CD4-positive, alpha-beta T cell treated with Interleukin-6 for 4 hours (primary cell): ENCODE measurements around the gene RSPH6A.

Source experiments
- DNase-seq: peaks from one replicate; pipeline ENCODE4 v3.0.0-alpha.2; 2020; ENCODE audit warnings: mixed read lengths

The RSPH6A gene

DNA sequence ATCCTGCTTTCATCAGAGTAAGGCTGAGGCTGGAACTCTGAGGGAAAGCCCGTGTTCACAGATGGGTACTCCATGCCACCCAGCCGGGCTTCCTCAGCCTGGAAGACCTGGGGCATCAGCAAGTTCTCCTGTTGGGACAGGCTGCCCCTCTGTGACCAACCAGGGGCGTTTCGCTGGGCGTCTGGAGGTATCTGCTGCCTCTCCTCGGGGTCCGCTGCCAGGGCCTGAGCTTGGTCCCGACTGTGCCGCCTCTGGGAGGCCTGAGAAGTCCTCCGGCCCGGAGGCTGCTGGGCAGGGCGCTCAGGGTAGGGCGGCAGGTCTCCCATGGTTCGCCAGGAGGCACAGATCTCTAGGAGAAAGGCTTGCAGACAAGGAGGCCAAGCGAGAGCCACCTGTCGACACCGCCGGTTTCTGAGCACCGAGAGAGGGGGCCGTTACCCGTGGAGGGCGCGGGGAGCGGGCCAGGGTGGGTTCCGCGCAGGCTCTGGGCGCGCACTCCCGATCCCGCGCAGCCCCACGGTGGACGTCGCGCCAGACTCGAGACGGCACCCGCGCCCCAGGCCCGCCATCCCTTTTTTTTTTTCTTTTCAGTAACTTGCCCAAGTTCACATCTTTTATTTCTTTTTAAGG, at the start of gene RSPH6A:
Gene RSPH6A, minus strand, starts transcription at position 458 of the 630 bp plus-strand sequence. Its CDS starts 132 bp downstream, at position 326.
- no peak for DNase-seq

- no peak for DNase-seq
These were observed 49.5 kb upstream of the RSPH6A start for GRCh38 chr19:45864629-45865082.

DNA sequence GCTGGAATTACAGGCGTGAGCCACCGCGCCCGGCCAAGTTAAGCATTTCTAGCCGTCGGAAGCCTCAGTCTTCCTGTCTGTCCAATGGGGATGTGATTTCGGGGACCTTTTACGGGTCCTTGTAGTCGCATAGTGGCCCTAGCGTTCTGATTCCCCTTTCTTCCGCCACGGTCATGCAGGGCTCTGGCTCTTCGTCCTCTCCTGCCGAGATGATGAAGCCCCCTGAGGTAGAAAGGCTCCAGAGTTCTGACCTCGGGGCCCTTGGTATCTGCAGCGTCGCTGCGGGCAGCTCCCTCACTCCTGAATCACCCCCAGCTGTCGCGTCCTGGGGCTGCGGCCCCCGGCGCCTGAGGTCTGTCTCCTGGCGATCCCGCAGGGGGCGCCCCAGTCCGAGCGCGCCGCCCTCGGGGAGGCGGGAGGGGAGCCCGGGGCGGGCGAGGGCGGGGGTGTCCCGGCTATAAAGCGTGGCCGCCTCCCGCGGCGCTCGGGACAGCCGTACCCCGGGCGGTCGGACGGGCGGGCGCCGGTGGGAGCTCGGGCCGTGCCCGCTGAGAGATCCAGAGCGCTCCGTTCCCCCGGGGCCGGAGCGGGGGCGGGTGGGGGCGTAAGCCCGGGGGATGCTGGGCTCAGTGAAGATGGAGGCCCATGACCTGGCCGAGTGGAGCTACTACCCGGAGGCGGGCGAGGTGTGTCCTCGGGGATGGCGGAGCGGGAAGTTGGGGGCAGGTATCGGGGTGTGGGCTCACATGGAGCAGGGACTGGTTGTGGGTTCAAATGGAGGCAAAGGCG, 48.9 kb upstream of the RSPH6A start, which contains the start of gene FOXA3:
Gene FOXA3, plus strand, starts transcription at position 487 of the 789 bp plus-strand sequence. Its CDS starts 131 bp downstream, at position 618.
- DNase-seq, result peak; percentile 69

- no peak for DNase-seq
These were observed 48.3 kb upstream of the RSPH6A start for GRCh38 chr19:45863335-45863839.

- peak; percentile 99 for DNase-seq
These were observed 47.6 kb upstream of the RSPH6A start, which contains the start of gene SYMPK for GRCh38 chr19:45862564-45863334. Gene SYMPK (minus strand): TSS chr19:45863147. CDS start chr19:45854495, 8,652 bp downstream.

DNA sequence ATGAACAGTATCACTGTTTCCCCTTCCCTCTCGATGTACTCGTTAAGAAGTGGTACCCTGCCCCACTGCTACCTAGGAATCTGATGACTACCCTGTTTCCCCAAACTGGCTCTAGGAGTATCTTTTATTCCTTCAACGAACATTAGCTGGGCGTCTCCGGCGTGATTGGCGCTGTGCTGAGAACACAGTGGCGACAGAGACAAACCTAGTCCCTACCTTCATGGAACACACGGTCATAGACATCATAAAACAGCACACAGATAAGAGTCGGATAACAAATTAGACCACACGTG, 47.1 kb upstream of the RSPH6A start:
- no peak for DNase-seq

- DNase-seq, result no peak
These were observed 45.5 kb upstream of the RSPH6A start for GRCh38 chr19:45860359-45861259.

DNA sequence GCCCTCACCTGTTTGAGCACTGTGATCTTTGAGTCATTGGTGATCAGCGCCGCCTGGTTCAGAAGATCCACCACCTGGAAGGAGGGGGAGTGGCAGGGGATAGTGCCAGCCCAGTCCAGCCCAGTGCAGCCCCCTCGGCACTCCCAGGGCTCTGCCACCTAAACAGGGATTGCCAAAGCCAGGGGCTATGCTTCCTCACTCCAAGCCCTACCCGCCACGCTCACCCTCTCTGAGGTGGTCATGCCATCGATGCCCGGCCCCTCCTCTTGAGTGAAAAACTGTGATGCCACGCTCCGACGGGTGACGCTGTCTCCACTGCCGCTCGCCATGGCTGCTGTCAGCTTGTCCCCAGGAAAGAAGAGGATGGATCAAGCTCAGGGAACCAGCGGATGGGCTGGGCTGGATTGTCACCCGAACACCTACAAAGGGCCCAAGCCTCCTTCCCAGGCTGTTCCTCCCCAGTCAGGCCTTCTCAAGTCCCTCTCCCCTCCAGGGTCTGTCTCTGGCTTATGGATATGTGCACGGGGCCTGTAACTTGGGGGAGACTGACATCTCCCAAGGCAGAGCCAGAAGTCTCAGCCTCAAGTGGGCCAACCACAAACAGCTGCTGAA, 39.2 kb upstream of the RSPH6A start:
- DNase-seq, result no peak

DNA sequence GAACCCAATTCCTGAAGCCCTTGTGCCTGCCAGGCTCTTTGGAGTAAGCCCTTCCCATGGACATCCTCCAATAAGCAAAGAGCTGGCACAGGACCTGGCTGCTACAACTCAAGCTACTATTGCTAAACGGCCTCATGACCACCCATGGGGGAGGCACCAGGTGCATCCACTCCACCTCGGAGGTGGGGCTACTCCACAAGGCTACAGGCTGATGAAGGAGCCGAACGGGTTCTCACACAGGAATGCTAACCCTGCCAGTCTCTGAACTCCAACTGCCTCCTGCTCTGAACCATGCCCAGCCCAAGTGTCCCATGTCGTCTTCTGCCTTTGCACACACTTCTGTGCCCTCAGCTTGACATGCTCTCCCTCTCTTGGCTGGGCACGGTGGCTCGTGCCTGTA, 37.9 kb upstream of the RSPH6A start:
- no peak for DNase-seq

DNA sequence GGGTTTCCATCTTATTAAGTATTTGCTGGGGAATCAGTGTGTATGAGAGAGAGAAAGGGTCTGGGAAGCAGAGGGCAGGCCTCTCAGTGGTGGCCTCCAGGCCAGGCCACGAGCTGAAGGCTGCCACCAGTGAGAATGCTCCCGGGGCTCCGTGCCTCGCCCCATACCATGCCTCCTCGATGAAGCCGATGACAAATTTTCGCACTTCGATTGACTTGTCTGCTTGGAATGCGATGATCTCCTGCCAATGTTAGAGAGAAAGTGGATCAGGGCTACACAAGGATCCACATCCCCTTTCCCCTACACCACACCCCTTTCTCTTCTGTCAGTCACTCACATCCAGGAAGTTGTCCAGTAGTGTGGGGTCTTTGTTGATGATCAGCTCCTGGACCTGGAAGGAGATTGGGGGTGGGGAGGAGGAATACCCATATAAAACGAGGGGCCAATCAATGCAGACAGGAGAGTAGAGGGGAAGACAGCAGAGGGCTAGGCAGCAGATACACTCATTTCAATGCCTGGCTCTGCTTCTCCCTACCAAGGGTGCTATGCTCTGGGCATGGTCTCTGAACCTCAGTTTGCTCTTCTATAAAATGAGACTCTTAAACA, 37.1 kb upstream of the RSPH6A start:
- no peak for DNase-seq

DNA sequence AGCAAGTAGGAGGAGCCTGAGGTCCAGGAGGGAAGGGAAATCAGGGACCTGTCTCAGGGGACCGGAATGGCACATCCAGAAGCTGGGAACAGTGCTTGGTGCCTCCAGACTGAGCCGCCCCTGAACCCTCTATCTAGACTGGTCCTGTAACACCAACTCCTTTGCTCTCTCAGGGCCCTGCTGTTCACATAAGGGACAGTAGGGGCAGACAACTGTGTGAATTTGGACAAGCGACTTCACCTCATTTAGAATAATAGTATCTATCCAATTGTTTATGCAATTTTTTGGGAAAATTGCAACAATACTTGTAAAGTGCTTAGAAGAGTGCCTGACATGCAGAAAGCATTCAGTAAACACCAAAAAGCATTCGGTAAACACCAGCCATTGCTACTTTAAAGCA, 33.8 kb upstream of the RSPH6A start:
- DNase-seq, result no peak

- DNase-seq, result no peak
These were observed 32.6 kb upstream of the RSPH6A start for GRCh38 chr19:45847663-45848062.

GRCh38 chr19:45842198-45842597, 27.1 kb upstream of the RSPH6A start:
- no peak for DNase-seq

DNA sequence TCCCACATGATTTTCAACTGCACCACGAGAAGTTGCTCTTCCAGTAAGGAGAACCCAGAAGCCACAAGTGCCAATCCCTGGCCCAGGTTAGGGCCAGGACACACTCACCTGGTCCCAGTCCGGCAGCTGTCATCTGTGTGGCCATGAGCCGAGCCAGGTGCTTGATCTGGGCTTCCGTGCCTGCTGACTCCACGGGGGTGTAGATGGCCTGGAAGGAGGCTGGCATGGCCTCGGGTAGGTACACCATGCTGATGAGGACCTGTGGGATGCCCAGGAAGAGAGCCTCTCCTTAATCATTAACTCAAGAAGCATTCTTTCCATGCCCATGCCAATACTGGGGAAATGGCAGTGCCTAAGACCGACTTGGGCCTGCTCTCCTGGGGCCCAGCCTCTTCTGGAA, 19.9 kb upstream of the RSPH6A start:
- no peak for DNase-seq

- no peak for DNase-seq
These were observed 13.8 kb upstream of the RSPH6A start for GRCh38 chr19:45828945-45829344.

- DNase-seq, result no peak
These were observed 13.4 kb upstream of the RSPH6A start for GRCh38 chr19:45828523-45828922.

- DNase-seq, result no peak
These were observed 12.5 kb upstream of the RSPH6A start for GRCh38 chr19:45827459-45828093.

DNA sequence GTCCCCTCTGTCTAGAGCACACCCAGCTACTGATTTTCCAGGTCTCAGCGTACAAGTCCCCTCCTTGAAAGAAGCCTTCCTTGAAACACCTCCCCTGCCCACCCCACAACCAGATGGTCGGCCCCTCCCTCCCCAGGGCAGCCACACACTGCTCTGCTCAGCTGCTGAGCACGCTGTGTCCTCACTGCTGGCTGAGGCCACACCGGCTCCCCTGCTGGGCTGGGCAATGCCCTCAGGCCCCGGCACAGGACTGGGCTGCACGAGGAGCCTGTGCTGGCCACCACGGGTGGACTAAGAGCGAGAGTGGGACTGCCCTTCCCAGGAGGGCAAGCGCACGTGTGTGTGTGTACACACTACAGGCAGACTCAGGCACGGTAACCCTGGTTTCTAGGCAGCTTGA, 11.8 kb upstream of the RSPH6A start:
- DNase-seq, result no peak

DNA sequence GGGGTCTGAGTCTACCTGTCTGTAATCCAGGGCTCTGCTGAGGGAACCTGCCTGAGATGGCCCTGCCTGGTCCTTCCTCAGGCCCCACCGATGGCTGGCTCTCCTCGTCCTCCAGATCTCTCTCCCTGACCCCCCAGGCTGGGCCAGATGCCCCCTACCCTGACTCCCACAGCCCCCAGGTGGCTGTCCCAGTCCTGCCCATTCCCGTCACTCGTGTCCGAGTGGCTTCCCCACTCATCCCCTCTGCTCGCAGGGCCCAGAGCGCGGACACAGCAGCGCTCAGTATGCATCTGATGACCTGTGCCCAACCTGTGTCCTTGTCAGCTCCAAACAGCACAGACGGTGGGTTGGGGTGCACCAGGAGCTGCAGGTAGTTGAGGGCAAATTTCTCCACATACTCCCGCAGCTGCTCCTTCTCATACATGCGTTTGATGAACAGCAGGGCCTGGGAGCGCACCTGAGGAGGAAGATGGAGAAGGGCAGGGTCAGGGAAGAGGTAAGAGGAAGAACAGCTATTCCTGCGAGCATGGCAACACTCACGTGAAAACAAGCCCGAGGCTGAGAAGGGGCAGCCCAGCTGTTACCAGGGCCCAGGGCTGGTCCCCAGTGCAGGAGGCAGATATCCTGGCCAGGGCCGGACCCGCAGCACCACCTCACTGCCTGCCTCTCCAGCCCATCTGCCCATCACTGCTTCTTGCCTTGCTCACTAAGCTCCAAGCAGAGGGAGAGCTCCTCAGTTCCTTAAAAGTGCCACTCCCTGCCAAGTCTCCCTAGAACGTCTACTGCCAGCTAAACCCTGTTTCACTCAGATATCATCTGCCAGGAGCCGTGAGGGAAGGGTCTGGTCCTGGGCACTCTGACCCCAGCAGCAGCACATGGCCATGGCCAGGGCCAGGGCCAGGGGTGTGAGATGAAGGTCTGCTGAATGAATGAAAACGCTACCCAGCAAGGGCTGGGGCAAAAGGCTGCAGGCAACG, 11.1 kb upstream of the RSPH6A start:
- no peak for DNase-seq

DNA sequence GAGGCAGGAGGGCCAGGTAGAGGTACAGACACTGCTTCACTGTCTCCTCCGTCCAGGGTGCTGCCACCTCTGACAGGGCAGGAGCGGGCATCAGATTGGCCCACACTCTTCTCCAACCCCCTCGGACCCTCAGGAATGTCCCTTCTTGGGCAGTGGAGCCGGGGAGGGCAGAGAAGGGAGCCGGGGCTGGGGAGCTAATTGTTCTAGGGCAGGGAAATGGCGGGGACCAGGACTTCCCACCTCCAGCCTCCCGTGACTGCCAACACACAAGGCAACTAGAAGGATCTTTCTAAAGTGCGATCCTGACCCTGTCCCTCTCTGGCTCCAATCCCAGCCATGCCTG, 10.1 kb upstream of the RSPH6A start:
- DNase-seq, result no peak
